ENCODE data around the gene PTPRM. TPM values are rescaled to one million over a fixed set of nuclear protein-coding genes. Genes with fewer than 3 reads are reported as not detected.

The PTPRM gene
- total and polyA plus RNA-seq, 2 donors, result 60.9 to 112 TPM

GRCh38 chr18:8165095-8165494 lies 598.0 kb downstream of the PTPRM start:
- DNase-seq (ENCODE audit: extremely low spot score), result no peak
- Histone ChIP-seq H3K27ac (ENCODE audit: low read depth) (no peak overlapping the region), H3K36me3 (ENCODE audit: insufficient read depth) (no peaks in the 10 kb centered on the region), H3K4me1 (ENCODE audit: insufficient read depth) (no peaks in the 10 kb centered on the region), H3K4me3 (ENCODE audit: low read depth, low read length) (no peak overlapping the region)
- 95% methylated on average over 6 of the region's 6 CpGs for WGBS

- Histone ChIP-seq H3K4me1 (ENCODE audit: insufficient read depth) (no peaks in the 10 kb centered on the region), H3K27ac (ENCODE audit: low read depth) (no peak overlapping the region), H3K36me3 (ENCODE audit: insufficient read depth) (no peaks in the 10 kb centered on the region), H3K4me3 (ENCODE audit: low read depth, low read length) (no peak overlapping the region)
- no peak for DNase-seq (ENCODE audit: extremely low spot score)
- WGBS, result 96% methylated on average over 2 of the region's 2 CpGs
These were observed 599.9 kb downstream of the PTPRM start for GRCh38 chr18:8167026-8167425.

- WGBS, result 84% methylated on average over 4 of the region's 4 CpGs
- DNase-seq (ENCODE audit: extremely low spot score), result no peak
- H3K36me3 ChIP-seq (ENCODE audit: insufficient read depth), result no peaks in the 10 kb centered on the region
- H3K27ac ChIP-seq (ENCODE audit: low read depth), result no peak overlapping the region
- H3K4me1 ChIP-seq (ENCODE audit: insufficient read depth), result no peaks in the 10 kb centered on the region
- no peak overlapping the region for H3K4me3 ChIP-seq (ENCODE audit: low read depth, low read length)
These were observed 600.6 kb downstream of the PTPRM start for GRCh38 chr18:8167673-8168072.

- no peak for DNase-seq (ENCODE audit: extremely low spot score)
- H3K4me1 ChIP-seq (ENCODE audit: insufficient read depth), result no peaks in the 10 kb centered on the region
- H3K36me3 ChIP-seq (ENCODE audit: insufficient read depth), result no peaks in the 10 kb centered on the region
- no peak overlapping the region for H3K27ac ChIP-seq (ENCODE audit: low read depth)
- no peak overlapping the region for H3K4me3 ChIP-seq (ENCODE audit: low read depth, low read length)
- 77% methylated on average over 1 of the region's 1 CpG for WGBS
These were observed 602.6 kb downstream of the PTPRM start for GRCh38 chr18:8169722-8170121.

- Histone ChIP-seq H3K4me3 (ENCODE audit: low read depth, low read length) (no peak overlapping the region), H3K36me3 (ENCODE audit: insufficient read depth) (no peaks in the 10 kb centered on the region), H3K27ac (ENCODE audit: low read depth) (no peak overlapping the region), H3K4me1 (ENCODE audit: insufficient read depth) (no peaks in the 10 kb centered on the region)
- no peak for DNase-seq (ENCODE audit: extremely low spot score)
- WGBS, result 93% methylated on average over 2 of the region's 2 CpGs
These were observed 607.7 kb downstream of the PTPRM start for GRCh38 chr18:8174771-8175170.

GRCh38 chr18:8175501-8176061 lies 608.5 kb downstream of the PTPRM start:
- no peak overlapping the region for H3K4me3 ChIP-seq (ENCODE audit: low read depth, low read length)
- WGBS, result 81% methylated on average over 7 of the region's 7 CpGs
- no peaks in the 10 kb centered on the region for H3K4me1 ChIP-seq (ENCODE audit: insufficient read depth)
- no peak for DNase-seq (ENCODE audit: extremely low spot score)
- no peaks in the 10 kb centered on the region for H3K36me3 ChIP-seq (ENCODE audit: insufficient read depth)
- no peak overlapping the region for H3K27ac ChIP-seq (ENCODE audit: low read depth)

GRCh38 chr18:8176109-8176508 lies 609.0 kb downstream of the PTPRM start:
- H3K36me3 ChIP-seq (ENCODE audit: insufficient read depth), result no peaks in the 10 kb centered on the region
- no peak for DNase-seq (ENCODE audit: extremely low spot score)
- no peak overlapping the region for H3K4me3 ChIP-seq (ENCODE audit: low read depth, low read length)
- WGBS, result 37% methylated on average over 3 of the region's 3 CpGs
- no peaks in the 10 kb centered on the region for H3K4me1 ChIP-seq (ENCODE audit: insufficient read depth)
- no peak overlapping the region for H3K27ac ChIP-seq (ENCODE audit: low read depth)

- H3K36me3 ChIP-seq (ENCODE audit: insufficient read depth), result no peaks in the 10 kb centered on the region
- WGBS, result 45% methylated on average over 4 of the region's 4 CpGs
- no peak overlapping the region for H3K27ac ChIP-seq (ENCODE audit: low read depth)
- DNase-seq (ENCODE audit: extremely low spot score), result no peak
- no peak overlapping the region for H3K4me3 ChIP-seq (ENCODE audit: low read depth, low read length)
- H3K4me1 ChIP-seq (ENCODE audit: insufficient read depth), result no peaks in the 10 kb centered on the region
These were observed 609.4 kb downstream of the PTPRM start for GRCh38 chr18:8176554-8176953.

GRCh38 chr18:8177330-8178016 lies 610.4 kb downstream of the PTPRM start:
- 59% methylated on average over 3 of the region's 3 CpGs for WGBS
- Histone ChIP-seq H3K36me3 (ENCODE audit: insufficient read depth) (no peaks in the 10 kb centered on the region), H3K4me1 (ENCODE audit: insufficient read depth) (no peaks in the 10 kb centered on the region), H3K4me3 (ENCODE audit: low read depth, low read length) (no peak overlapping the region), H3K27ac (ENCODE audit: low read depth) (no peak overlapping the region)
- DNase-seq (ENCODE audit: extremely low spot score), result no peak

- Histone ChIP-seq H3K4me3 (ENCODE audit: low read depth, low read length) (no peak overlapping the region), H3K27ac (ENCODE audit: low read depth) (no peak overlapping the region)
These were observed 619.3 kb downstream of the PTPRM start for GRCh38 chr18:8186413-8186812.

GRCh38 chr18:8188184-8188583 lies 621.1 kb downstream of the PTPRM start:
- no peak for DNase-seq (ENCODE audit: extremely low spot score)
- no peaks in the 10 kb centered on the region for H3K4me1 ChIP-seq (ENCODE audit: insufficient read depth)
- no peak overlapping the region for H3K27ac ChIP-seq (ENCODE audit: low read depth)
- peaks cover 2% of the 10 kb centered on the region for H3K36me3 ChIP-seq (ENCODE audit: insufficient read depth)
- 87% methylated on average over 7 of the region's 7 CpGs for WGBS
- H3K4me3 ChIP-seq (ENCODE audit: low read depth, low read length), result no peak overlapping the region

More at GRCh38 chr18:8186413-8186812, 619.3 kb downstream of the PTPRM start:
- Histone ChIP-seq H3K36me3 (ENCODE audit: insufficient read depth) (peaks cover 2% of the 10 kb centered on the region), H3K4me1 (ENCODE audit: insufficient read depth) (no peaks in the 10 kb centered on the region)
- no peak for DNase-seq (ENCODE audit: extremely low spot score)
- 77% methylated on average over 2 of the region's 2 CpGs for WGBS

- Histone ChIP-seq H3K4me3 (ENCODE audit: low read depth, low read length) (no peak overlapping the region), H3K4me1 (ENCODE audit: insufficient read depth) (no peaks in the 10 kb centered on the region), H3K27ac (ENCODE audit: low read depth) (no peak overlapping the region), H3K36me3 (ENCODE audit: insufficient read depth) (no peaks in the 10 kb centered on the region)
- 95% methylated on average over 3 of the region's 3 CpGs for WGBS
- DNase-seq (ENCODE audit: extremely low spot score), result no peak
These were observed 623.9 kb downstream of the PTPRM start for GRCh38 chr18:8190980-8191379.

- 87% methylated on average over 6 of the region's 6 CpGs for WGBS
These were observed 627.3 kb downstream of the PTPRM start for GRCh38 chr18:8194431-8194830.

GRCh38 chr18:8196238-8196637 lies 629.1 kb downstream of the PTPRM start:
- Histone ChIP-seq H3K27ac (ENCODE audit: low read depth) (no peak overlapping the region), H3K36me3 (ENCODE audit: insufficient read depth) (no peaks in the 10 kb centered on the region), H3K4me3 (ENCODE audit: low read depth, low read length) (no peak overlapping the region), H3K4me1 (ENCODE audit: insufficient read depth) (no peaks in the 10 kb centered on the region)
- WGBS, result 83% methylated on average over 4 of the region's 4 CpGs
- DNase-seq (ENCODE audit: extremely low spot score), result no peak

More at GRCh38 chr18:8194431-8194830, 627.3 kb downstream of the PTPRM start:
- Histone ChIP-seq H3K4me1 (ENCODE audit: insufficient read depth) (no peaks in the 10 kb centered on the region), H3K27ac (ENCODE audit: low read depth) (no peak overlapping the region), H3K4me3 (ENCODE audit: low read depth, low read length) (no peak overlapping the region), H3K36me3 (ENCODE audit: insufficient read depth) (no peaks in the 10 kb centered on the region)
- DNase-seq (ENCODE audit: extremely low spot score), result no peak

All from urinary bladder (tissue), 4 donors.